Activated CD4-positive, alpha-beta T cell treated with anti-CD3 and anti-CD28 coated beads, Interleukin-2, Interleukin-4, amounts not matched to agents 100 ng/mL and 50 ng/mL, durations not matched to agents 16 hours and 8 hours (primary cell): ENCODE data around the gene CBX7.

Source experiments
- DNase-seq: peaks from one replicate; pipeline ENCODE4 v3.0.0-alpha.2; 2020; ENCODE audit warnings: low spot score

The CBX7 gene

DNA sequence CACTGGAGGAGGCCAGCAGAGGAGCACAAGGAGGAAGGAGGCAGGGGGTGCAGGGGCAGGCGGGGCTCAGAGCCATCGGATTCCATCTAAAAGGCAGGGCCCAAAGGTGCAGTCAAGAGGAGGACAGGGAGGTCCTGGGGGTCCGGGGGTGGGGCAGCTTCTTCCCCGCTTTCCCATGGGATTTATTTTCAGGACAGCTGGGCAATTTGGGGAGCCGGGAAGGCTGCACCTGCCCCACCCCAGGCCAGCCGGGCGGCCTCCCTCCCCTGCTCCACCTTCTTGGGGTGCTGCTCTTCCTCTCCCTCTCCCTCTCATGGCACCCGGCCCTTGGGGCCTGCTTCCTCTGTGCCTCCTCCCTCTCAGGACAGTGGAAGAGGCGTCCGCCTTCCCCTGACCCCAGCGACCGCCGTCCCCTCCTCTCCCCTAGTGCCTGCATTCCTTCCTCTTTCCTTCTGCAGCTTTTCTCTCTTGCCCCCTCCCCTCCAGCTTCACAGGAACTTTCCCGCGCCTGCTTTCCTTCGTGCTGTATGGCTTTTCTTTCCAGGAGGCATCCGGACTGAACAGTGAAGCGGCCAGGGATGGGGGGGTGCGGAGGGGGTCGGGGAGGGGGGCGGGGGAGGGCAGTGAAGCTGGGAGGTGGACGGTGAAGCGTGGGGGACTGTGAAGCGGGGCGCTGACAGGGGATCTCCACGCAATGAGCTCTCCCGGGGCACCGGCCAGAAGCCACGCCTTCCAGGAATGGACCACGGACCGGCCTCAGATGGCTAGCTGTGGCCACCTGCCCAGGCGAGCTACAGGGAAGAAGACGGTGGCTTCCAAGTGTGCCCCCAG is 28.5 kb downstream of the CBX7 start:
- DNase-seq, result no peak

DNA sequence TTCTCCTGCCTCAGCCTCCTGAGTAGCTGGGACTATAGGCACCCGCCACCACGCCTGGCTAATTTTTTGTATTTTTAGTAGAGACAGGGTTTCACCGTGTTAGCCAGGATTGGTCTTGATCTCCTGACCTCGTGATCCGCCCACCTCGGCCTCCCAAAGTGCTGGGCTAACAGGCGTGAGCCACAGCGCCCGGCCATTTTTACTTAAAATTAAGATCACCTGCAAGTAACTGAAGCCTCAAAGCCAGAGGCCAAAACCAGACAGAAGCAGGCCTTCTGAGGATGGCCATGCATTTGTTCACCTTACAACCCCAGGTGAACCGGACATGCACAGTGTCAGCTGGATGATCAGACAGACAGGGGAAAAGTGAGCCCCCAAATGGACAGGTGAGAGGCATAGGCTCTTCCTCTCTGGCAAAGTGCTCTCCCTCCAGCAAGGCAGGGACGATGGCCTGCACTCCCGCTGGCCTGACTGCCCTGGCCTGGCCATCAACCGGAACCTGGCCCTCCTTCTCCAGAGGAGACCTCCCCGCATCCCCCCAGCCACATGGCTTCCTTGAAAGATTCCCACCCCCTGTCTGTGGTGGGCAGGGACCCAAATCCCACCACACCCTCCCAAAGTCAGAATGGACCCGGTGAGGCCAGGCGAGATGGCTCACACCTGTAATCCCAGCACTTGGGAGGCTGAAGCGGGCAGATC is 29.6 kb downstream of the CBX7 start:
- no peak for DNase-seq

DNA sequence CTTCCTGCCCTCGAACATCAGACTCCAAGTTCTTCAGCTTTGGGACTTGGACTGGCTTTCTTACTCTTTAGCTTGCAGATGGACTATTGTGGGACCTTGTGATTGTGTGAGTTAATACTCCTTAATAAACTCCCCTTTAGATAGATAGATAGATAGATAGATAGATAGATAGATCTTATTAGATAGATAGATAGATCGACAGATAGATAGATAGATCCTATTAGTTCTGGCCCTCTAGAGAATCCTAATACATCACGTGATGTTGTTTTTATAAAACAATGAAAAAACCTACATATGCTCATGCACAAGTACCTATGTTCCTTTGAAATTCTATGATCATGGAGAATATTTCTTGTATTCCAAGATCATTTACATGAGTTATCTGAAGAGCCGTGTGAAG is 31.5 kb downstream of the CBX7 start:
- no peak for DNase-seq

DNA sequence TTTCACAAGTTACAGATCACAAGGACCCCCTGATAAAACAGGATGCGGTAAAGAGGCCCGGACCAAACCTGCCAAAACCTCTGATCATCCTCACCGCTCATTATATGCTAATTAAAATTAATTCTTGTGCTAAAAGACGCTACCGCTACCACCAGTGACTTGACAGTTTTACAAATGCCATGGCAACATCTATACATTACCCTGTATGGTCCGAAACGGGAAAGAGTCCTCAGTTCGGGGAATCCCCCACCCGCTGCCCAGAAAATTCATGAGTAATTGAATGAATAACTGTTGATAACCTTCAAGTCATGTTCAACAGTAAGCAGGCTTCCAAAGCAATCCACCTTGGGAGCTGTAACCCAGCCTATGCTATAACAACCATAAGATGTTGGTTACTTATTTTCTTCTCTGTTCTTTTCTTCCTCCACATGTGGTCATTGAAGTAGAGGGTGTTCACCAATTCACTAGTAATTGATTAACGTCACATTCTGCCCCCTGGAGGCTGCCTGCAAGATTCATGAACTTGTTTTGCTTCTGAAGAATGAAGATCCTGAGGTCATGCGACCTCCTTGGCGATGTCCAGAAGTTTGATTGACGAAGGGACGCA is 34.8 kb downstream of the CBX7 start:
- DNase-seq, result peak; percentile 92

DNA sequence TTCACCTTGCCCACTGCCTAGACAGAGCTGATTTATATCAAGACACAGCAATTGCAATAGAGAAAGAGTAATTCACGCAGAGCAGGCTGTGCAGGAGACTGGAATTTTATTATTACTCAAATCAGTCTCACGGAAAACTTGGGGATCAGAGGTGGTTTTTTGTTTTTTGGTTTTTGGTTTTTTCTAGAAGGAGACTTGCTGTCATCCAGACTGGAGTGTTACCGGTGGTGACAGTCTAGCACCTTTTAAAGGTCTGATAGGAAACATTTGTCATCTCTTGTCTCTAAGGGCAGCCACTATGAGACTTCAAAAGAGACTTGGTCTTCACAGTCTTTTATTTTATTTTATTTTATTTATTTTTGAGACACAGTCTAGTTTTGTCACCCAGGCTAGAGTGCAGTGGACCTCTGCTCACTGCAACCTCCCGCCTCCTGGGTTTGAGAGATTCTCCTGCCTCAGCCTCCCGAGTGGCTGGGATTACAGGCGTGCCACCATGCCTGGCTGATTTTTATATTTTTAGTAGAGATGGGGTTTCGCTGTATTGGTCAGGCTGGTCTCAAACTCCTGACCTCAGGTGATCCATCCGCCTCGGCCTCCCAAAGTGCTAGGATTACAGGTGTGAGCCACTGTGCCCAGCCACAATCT is 36.4 kb downstream of the CBX7 start:
- DNase-seq, result no peak

DNA sequence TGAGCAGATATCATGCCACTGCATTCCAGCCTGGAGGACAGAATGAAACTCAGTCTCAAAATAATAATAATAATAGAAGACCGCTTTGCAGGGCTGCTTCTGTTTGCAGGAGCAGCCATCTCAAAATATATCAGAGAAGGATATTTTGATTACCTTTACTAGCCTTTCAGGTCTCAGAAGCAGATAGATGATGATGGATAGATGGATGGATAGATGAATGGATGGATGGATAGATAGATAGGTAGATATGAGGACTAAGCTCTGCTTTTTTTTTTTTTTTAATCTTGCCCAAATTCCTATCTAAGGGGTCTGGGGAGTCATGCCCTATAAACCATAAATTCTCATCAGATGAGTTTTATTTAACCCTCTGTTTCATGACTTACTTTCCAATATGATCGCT is 36.9 kb downstream of the CBX7 start:
- no peak for DNase-seq

DNA sequence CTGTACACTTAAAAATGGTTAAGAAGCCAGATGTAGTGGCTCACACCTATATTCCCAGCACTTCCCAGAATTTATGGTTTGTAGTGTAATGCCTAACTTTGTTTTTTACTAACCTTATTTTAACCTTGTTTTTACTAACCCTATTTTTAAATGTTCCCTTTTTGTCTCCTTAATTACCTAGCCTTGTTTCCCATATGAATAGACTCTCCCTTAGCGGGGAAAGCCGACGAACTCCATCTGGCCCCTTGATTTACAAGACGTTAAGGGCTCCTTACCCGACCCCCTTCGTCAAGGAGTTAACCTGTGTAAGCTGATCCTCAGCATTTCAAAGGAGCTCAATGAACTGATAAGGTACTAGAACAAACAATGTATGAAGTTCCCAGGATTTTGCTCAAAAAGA is 38.4 kb downstream of the CBX7 start:
- no peak for DNase-seq

DNA sequence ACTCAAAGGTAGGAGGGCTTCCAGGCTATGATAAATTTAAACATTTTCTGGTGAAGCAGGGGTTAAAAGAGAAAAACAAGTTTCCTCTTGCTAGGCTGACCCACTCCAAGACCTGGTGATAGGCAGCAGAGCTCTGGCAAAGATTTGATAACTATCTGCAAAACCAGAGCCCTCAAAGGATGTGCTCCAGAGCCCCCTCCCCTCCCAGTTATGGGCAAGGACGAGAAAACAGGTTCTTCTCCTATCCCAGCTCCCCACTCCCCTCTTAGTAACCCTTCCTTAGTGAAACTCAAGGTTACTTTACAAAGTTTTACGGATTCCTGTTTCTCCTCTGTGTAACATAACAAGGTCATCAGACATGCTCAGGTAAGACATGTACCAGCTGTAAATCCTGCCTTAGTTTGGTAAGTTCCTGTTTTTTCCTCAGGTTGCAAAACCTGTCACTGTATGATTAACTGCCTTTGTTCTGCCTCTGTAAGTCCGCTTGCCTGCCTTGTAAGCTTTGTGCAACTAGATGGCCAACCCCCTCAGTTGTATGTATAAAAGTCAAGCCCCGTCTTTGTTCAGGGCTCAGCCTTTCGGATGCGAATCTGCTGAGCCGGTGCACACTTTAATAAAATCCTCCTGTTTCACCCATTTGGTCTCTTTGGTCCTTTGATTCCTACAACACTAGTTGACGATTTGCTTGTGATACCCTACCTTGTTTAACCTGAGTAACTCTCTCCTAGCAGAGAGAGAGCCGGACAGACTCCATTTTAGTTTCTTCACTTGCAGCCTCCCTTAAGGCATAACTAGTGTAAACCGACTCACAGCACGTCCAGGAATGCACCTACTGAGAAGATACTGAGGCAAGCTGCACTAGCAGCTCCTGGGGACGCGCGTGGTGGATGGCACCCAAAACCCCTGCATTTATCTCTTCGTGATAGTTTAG is 41.6 kb downstream of the CBX7 start:
- DNase-seq, result no peak

DNA sequence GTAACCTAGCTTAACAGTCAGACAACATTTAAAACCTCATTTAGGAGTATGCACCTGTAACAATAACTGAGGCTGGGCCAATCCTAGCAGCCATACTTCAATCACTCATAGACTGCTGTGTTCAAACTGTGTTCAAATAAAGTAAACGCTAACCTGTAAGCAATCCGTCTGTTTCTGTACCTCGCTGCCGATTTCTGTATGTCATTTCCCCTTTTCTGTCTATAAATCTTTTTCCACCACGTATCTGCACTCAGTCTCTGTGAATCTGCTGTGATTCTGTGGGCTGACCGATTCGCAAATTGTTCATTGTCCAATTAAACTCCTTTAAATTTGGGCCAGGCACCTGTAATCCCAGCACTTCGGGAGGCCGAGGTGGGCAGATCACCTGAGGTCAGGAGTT is 43.1 kb downstream of the CBX7 start:
- DNase-seq, result no peak

DNA sequence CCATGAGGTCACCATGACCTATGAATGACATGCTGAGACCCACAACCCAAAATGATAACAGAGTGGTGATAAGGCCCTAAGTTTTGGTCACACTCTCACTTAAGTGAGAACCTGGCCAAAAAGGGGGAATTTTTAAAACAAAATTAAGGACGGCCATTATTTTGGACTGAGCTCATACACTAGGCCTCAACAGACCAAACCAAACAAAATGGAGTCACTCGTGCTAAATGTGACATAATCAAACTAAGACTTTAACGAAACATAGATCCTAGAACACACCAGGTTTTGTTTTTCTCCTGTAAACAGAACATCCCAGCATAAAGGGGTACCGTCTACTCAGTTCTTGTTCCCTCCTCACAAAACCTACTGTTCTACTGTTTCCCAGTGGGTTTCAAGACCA is 44.0 kb downstream of the CBX7 start:
- DNase-seq, result no peak

DNA sequence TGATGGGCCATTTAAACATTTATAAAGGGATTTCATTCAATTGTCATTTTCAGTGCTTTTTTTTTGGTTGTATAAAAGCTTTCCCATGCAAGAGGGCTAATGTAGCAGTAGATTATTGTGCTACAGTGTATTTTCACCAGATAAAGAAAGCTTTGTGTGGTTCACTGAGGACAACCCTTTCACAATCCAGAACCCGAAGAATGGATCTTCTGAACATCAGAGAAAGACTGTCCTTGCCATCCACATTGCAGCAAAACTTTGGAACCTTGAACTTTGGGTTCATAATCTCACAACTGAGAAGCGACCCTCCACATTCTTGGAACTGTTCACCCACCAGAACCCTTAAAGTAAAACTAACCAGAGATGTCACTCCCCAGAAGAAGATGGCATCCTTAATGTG is 46.2 kb downstream of the CBX7 start:
- DNase-seq, result no peak

DNA sequence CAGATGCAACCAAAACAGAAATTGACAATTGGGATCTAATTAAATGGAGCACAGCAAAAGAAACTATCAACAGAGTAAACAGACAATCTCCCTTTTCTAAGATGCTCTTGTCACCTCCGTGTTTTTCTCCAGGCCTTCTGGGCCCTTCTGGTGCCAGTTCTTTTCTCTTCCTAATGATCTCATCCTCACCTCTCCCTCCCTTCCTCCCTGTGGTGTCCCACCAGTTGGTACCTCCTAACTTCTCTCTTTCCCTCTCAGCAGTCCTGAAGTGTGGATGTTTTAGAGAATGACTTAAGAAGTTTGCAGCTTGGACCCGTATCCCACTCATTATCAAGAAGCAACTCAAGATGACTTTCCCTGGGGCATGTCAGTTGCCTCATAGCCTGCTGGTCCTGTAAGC is 49.0 kb downstream of the CBX7 start:
- DNase-seq, result no peak

DNA sequence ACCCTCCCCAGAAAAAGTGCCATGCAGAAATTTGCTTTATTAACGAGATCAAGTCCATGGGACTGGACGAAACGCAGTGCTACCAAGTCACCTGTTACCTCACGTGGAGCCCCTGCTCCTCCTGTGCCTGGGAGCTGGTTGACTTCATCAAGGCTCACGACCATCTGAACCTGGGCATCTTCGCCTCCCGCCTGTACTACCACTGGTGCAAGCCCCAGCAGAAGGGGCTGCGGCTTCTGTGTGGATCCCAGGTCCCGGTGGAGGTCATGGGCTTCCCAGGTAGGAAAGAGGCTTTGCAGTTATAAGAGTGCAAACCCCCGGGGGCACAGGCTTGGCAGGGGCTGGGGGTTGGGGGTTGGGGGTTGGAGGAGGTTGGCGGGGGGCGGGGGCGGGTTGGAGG is 51.3 kb downstream of the CBX7 start:
- no peak for DNase-seq

DNA sequence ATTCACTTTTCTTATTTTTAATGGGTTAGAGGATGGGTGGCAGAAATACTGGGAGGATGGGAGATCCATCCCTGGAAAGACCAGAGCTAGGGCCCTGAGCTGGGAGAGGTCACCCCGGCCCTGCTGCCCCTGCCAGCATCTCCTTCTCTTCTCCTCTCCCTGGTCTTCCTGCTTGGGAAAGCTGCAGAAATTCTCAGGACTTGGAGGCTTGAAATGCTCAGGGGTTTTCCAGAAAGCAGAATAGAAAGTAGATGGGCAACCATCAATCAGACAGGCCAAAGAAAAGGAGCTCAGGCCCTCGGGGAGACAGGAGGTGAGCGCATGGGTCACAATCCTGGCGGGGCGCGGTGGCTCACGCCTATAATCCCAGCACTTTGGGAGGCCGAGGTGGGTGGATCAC is 53.9 kb downstream of the CBX7 start:
- no peak for DNase-seq

DNA sequence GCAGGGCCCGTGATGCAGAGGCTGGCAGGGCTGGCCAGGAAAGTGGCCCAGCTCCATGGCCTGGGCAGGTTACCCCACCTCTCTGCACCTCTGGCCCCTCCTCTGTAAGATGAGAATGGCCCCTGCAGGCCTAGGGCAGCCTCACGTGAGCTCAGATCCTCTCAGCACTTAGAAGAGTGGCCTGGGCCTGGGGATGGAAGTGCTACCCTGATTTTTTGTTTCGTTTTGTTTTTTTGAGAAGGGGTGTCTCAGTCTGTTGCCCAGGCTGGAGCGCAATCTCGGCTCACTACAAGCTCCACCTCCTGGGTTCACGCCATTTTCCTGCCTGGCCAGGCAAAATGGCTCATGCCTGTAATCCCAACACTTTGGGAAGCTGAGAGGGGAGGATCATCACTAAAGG is 54.5 kb downstream of the CBX7 start:
- DNase-seq, result no peak

DNA sequence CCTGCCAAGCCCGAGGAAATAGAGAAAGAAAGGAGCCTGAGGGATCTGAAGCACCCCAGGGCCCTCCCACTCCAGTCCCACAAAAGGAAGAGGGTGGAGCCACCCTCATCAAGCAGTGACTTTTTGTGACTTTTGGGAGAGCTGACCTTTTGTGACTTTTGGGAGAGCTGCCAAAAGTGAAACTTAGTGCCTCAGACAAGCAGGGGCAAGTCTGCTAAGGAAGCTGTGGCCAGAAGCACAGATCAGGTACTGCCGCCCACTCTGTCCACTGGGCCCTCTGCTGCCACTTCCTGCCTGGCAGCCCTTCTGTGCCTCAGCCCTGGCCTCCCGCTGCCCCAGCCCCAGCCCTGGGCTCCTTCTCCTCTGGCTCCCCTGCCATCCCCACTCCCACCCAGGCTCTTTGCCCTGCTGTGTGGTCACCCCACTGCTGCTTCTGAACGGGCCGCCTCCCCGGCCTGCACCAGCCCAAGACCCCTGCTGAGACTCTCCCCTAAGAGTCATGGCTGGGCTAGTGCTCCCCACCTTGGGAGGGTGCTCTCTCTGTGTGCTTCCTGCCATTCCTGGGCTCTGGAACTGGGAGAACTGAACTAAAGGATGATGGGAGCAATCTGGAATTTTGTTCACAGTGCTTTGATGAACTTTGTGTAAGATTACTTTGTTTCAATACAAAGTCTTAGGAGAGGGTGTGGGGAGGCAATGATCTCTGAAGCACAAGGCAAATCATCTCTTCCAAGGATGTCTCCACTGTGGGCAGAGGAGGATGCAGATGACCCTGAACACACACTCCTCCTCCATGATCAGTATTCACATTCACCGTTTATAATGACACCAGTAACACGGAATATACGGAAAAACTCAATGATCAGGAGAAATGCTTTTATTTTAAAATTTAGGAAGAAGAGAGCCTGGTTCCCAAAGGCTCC is 55.1 kb downstream of the CBX7 start, which contains the start of gene APOBEC3H:
Gene APOBEC3H (plus strand): TSS at position 147 of the 923 bp plus-strand sequence. CDS start 3,035 bp downstream, outside the sequence.
- DNase-seq, result peak; percentile 61

DNA sequence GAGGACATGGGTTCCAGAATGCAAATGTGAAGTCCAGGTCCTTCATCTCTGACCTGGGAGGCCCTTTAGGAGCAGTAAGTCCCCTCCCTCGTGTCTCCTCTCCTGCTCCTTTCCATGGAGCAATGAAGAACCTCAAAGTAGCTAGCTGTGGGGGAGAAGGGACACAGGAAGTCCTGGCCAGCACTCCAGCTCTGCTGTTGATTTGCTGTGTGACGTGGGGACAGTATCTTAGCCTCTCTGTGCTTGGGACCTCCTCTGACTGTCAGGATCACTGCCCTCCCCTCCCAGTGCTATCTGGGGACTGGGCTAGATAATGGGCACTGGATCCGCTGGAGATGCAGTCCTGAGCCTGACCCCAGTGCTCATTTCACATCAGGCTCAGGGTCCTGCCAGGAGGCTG is 56.5 kb downstream of the CBX7 start:
- no peak for DNase-seq

DNA sequence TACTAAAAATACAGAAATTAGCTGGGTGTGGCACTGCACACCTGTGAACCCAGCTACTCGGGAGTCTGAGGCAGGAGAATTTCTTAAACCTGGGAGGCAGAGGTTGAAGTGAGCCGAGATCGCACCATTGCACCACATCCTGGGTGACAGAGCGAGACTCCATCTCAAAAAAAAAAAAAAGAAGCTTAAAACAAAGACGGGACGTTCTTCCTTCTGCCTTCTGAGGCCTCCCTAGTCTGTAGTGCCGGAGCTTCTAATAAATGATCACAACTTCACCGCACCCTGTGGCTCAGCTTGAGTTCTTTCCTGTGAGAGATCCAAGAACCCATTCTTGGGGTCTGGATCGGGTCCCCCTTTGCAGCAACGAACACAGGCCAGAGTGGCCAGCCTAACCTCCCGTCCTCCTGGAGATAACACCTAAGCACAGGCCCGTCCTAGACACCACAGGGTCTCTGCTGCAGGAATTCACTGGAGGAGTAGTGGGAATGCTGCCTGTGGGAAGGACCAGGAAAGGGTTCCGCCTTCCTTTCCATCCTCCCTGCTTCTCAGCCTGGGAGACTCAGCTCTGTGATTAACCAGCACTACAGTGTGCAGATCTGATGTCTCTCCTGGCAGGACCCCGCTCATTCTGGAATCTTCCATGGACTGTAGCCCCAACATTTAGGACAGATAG is 57.6 kb downstream of the CBX7 start:
- no peak for DNase-seq

DNA sequence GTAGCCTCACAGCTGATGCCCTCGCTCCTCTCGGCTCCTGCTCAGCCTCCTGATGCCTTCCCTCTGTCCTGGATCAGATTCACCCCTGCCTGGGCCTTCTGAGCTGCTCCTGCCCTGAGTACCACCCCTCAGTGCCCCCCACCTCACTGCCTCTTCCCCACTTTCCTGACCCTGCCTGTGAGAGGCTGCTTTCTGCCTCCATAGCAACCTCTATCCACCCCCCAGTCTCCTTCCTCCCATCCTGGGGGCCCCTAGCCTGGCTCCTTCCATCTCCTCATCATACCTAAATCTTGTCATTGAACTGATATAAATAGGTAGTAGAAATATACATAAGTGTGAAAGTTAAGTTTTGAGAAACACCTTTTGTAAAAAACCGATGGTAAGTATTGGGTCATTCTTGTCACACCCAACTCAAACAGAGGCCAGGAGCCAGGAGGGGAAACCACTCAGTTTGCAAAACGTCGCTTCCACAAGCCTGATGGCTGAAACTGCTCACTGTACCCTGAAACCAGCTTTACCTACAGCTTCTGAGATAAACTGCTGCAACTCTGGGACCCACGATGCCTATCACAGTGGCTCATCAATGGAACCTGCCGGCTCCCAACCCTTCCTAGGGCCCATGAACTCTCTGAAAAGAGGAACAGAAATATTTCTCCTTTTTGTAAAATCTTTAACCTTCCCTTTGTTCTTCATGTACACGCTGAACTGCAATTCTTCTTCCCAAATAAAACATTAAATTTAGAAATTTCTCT is 60.2 kb downstream of the CBX7 start:
- peak; percentile 79 for DNase-seq
